ENCODE measurements around the gene TMEM235.

GRCh38 chr17:78210111-78210510, 21.3 kb upstream of the TMEM235 start:
- TF ChIP-seq CTCF (conservative IDR thresholded peaks at IDR 0.05; ENCODE audit: low read depth in 2 of 2) (no peak), EZH2phosphoT487 (IDR thresholded peaks at IDR 0.05; ENCODE audit: unreplicated experiment) (no peak), EZH2 (IDR thresholded peaks at IDR 0.05; ENCODE audit: low read depth, unreplicated experiment) (no peak), POLR2AphosphoS5 (IDR thresholded peaks at IDR 0.05; ENCODE audit: low read depth) (no peak), JUNB (IDR thresholded peaks at IDR 0.05; ENCODE audit: unreplicated experiment) (no peak), ZNF331 (CRISPR knock-in tag; IDR thresholded peaks at IDR 0.05; ENCODE audit: low read depth) (no peak), CREB1 (CRISPR knock-in tag; IDR thresholded peaks at IDR 0.05; ENCODE audit: low read depth) (no peak), ETS1 (IDR thresholded peaks at IDR 0.05) (no peak), ZNF114 (CRISPR knock-in tag; IDR thresholded peaks at IDR 0.05) (no peak), NANOG (IDR thresholded peaks at IDR 0.05; ENCODE audit: borderline replicate concordance) (no peak), STAT1 (IDR thresholded peaks at IDR 0.05; ENCODE audit: unreplicated experiment) (no peak)
- TF ChIP-seq, protein P1, sequence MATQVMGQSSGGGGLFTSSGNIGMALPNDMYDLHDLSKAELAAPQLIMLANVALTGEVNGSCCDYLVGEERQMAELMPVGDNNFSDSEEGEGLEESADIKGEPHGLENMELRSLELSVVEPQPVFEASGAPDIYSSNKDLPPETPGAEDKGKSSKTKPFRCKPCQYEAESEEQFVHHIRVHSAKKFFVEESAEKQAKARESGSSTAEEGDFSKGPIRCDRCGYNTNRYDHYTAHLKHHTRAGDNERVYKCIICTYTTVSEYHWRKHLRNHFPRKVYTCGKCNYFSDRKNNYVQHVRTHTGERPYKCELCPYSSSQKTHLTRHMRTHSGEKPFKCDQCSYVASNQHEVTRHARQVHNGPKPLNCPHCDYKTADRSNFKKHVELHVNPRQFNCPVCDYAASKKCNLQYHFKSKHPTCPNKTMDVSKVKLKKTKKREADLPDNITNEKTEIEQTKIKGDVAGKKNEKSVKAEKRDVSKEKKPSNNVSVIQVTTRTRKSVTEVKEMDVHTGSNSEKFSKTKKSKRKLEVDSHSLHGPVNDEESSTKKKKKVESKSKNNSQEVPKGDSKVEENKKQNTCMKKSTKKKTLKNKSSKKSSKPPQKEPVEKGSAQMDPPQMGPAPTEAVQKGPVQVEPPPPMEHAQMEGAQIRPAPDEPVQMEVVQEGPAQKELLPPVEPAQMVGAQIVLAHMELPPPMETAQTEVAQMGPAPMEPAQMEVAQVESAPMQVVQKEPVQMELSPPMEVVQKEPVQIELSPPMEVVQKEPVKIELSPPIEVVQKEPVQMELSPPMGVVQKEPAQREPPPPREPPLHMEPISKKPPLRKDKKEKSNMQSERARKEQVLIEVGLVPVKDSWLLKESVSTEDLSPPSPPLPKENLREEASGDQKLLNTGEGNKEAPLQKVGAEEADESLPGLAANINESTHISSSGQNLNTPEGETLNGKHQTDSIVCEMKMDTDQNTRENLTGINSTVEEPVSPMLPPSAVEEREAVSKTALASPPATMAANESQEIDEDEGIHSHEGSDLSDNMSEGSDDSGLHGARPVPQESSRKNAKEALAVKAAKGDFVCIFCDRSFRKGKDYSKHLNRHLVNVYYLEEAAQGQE (IDR thresholded peaks at IDR 0.05; ENCODE audit: unreplicated experiment), result no peak
- TF ChIP-seq, protein P2, sequence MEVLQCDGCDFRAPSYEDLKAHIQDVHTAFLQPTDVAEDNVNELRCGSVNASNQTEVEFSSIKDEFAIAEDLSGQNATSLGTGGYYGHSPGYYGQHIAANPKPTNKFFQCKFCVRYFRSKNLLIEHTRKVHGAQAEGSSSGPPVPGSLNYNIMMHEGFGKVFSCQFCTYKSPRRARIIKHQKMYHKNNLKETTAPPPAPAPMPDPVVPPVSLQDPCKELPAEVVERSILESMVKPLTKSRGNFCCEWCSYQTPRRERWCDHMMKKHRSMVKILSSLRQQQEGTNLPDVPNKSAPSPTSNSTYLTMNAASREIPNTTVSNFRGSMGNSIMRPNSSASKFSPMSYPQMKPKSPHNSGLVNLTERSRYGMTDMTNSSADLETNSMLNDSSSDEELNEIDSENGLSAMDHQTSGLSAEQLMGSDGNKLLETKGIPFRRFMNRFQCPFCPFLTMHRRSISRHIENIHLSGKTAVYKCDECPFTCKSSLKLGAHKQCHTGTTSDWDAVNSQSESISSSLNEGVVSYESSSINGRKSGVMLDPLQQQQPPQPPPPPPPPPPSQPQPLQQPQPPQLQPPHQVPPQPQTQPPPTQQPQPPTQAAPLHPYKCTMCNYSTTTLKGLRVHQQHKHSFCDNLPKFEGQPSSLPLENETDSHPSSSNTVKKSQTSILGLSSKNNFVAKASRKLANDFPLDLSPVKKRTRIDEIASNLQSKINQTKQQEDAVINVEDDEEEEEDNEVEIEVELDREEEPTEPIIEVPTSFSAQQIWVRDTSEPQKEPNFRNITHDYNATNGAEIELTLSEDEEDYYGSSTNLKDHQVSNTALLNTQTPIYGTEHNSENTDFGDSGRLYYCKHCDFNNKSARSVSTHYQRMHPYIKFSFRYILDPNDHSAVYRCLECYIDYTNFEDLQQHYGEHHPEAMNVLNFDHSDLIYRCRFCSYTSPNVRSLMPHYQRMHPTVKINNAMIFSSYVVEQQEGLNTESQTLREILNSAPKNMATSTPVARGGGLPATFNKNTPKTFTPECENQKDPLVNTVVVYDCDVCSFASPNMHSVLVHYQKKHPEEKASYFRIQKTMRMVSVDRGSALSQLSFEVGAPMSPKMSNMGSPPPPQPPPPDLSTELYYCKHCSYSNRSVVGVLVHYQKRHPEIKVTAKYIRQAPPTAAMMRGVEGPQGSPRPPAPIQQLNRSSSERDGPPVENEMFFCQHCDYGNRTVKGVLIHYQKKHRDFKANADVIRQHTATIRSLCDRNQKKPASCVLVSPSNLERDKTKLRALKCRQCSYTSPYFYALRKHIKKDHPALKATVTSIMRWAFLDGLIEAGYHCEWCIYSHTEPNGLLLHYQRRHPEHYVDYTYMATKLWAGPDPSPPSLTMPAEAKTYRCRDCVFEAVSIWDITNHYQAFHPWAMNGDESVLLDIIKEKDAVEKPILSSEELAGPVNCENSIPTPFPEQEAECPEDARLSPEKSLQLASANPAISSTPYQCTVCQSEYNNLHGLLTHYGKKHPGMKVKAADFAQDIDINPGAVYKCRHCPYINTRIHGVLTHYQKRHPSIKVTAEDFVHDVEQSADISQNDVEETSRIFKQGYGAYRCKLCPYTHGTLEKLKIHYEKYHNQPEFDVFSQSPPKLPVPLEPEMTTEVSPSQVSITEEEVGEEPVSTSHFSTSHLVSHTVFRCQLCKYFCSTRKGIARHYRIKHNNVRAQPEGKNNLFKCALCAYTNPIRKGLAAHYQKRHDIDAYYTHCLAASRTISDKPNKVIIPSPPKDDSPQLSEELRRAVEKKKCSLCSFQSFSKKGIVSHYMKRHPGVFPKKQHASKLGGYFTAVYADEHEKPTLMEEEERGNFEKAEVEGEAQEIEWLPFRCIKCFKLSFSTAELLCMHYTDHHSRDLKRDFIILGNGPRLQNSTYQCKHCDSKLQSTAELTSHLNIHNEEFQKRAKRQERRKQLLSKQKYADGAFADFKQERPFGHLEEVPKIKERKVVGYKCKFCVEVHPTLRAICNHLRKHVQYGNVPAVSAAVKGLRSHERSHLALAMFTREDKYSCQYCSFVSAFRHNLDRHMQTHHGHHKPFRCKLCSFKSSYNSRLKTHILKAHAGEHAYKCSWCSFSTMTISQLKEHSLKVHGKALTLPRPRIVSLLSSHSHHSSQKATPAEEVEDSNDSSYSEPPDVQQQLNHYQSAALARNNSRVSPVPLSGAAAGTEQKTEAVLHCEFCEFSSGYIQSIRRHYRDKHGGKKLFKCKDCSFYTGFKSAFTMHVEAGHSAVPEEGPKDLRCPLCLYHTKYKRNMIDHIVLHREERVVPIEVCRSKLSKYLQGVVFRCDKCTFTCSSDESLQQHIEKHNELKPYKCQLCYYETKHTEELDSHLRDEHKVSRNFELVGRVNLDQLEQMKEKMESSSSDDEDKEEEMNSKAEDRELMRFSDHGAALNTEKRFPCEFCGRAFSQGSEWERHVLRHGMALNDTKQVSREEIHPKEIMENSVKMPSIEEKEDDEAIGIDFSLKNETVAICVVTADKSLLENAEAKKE (CRISPR knock-in tag; IDR thresholded peaks at IDR 0.05), result no peak
